Measurements from ENCODE around the gene C1orf159. TPM values are rescaled to one million over a fixed set of nuclear protein-coding genes. Genes with fewer than 3 reads are reported as not detected.

Gene C1orf159
- polyA plus RNA-seq, 1 donor from 2014 or later = 31.5 TPM

DNA sequence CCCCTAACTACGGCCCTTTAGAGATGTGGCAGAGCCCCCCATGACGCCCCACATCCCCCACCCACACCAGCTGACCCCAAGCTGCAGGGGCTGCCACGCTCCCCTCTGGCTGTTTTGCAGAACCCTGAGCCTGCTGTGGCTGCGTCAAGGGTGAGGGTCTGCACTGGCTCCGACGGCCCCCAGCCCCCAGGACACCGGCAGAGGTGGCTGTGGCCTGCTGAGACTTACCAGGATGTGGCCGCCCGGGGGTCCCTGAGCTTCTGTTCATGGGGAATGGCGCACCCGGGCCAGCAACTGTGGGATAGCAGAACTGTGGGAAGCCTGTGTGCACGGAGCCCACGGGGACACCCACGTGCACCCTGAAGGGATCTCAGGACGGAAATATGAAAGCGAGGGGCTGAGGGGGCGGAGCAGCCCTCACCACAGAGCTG is 29.0 kb downstream of the C1orf159 start:
- H4K20me1 ChIP-seq (ENCODE audit: insufficient read depth) = no peaks in the 10 kb centered on the region
- no peak overlapping the region for H3K27ac ChIP-seq (ENCODE audit: low read length)
- H3K9ac ChIP-seq (ENCODE audit: low read length) = no peak overlapping the region
- H3K9me2 ChIP-seq (ENCODE audit: insufficient read depth, low read length) = no peaks in the 10 kb centered on the region
- no peaks in the 10 kb centered on the region for H3K79me2 ChIP-seq (replicated peaks; ENCODE audit: insufficient read depth, low read length)
- H3K9me3 ChIP-seq (ENCODE audit: low read length) = no peaks in the 10 kb centered on the region
- TF ChIP-seq SMC3 (conservative IDR thresholded peaks at IDR 0.05; ENCODE audit: poor library complexity) (no peak), CTCF (IDR thresholded peaks at IDR 0.05; ENCODE audit: poor library complexity, severe bottlenecking) (no peak), POLR2AphosphoS5 (IDR thresholded peaks at IDR 0.05) (no peak), EP300 (conservative IDR thresholded peaks at IDR 0.05; ENCODE audit: poor library complexity, severe bottlenecking) (no peak), TAF1 (IDR thresholded peaks at IDR 0.05; ENCODE audit: low read depth) (no peak), RAD21 (conservative IDR thresholded peaks at IDR 0.05) (no peak), MXI1 (conservative IDR thresholded peaks at IDR 0.05; ENCODE audit: poor library complexity, severe bottlenecking) (no peak), EZH2 (IDR thresholded peaks at IDR 0.05; ENCODE audit: borderline replicate concordance, insufficient read depth, low read length, poor library complexity, severe bottlenecking) (no peak)
- TF ChIP-seq, protein P1, sequence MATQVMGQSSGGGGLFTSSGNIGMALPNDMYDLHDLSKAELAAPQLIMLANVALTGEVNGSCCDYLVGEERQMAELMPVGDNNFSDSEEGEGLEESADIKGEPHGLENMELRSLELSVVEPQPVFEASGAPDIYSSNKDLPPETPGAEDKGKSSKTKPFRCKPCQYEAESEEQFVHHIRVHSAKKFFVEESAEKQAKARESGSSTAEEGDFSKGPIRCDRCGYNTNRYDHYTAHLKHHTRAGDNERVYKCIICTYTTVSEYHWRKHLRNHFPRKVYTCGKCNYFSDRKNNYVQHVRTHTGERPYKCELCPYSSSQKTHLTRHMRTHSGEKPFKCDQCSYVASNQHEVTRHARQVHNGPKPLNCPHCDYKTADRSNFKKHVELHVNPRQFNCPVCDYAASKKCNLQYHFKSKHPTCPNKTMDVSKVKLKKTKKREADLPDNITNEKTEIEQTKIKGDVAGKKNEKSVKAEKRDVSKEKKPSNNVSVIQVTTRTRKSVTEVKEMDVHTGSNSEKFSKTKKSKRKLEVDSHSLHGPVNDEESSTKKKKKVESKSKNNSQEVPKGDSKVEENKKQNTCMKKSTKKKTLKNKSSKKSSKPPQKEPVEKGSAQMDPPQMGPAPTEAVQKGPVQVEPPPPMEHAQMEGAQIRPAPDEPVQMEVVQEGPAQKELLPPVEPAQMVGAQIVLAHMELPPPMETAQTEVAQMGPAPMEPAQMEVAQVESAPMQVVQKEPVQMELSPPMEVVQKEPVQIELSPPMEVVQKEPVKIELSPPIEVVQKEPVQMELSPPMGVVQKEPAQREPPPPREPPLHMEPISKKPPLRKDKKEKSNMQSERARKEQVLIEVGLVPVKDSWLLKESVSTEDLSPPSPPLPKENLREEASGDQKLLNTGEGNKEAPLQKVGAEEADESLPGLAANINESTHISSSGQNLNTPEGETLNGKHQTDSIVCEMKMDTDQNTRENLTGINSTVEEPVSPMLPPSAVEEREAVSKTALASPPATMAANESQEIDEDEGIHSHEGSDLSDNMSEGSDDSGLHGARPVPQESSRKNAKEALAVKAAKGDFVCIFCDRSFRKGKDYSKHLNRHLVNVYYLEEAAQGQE (IDR thresholded peaks at IDR 0.05; ENCODE audit: borderline replicate concordance) = no peak
- no peaks in the 10 kb centered on the region for H3F3A ChIP-seq (ENCODE audit: insufficient read depth, low read length, poor library complexity, severe bottlenecking)
- no peak overlapping the region for H3K4me3 ChIP-seq (ENCODE audit: low read length)
- H2AFZ ChIP-seq (ENCODE audit: low read depth, low read length) = no peak overlapping the region
- H3K4me2 ChIP-seq (ENCODE audit: low read length) = no peak overlapping the region
- no peaks in the 10 kb centered on the region for H3K27me3 ChIP-seq (ENCODE audit: insufficient read depth, low read depth, low read length)
- H3K36me3 ChIP-seq (ENCODE audit: insufficient read depth, low read length) = no peaks in the 10 kb centered on the region

GRCh38 chr1:1085911-1086841 is 29.7 kb downstream of the C1orf159 start:
- Histone ChIP-seq H3K27me3 (ENCODE audit: insufficient read depth, low read depth, low read length) (no peaks in the 10 kb centered on the region), H4K20me1 (ENCODE audit: insufficient read depth) (no peaks in the 10 kb centered on the region), H3F3A (ENCODE audit: insufficient read depth, low read length, poor library complexity, severe bottlenecking) (no peaks in the 10 kb centered on the region), H3K79me2 (replicated peaks; ENCODE audit: insufficient read depth, low read length) (no peaks in the 10 kb centered on the region), H3K36me3 (ENCODE audit: insufficient read depth, low read length) (no peaks in the 10 kb centered on the region), H3K9ac (ENCODE audit: low read length) (no peak overlapping the region), H3K4me2 (ENCODE audit: low read length) (no peak overlapping the region), H2AFZ (ENCODE audit: low read depth, low read length) (no peak overlapping the region), H3K4me3 (ENCODE audit: low read length) (no peak overlapping the region), H3K9me2 (ENCODE audit: insufficient read depth, low read length) (no peaks in the 10 kb centered on the region), H3K27ac (ENCODE audit: low read length) (no peak overlapping the region), H3K9me3 (ENCODE audit: low read length) (no peaks in the 10 kb centered on the region)
- TF ChIP-seq CTCF (IDR thresholded peaks at IDR 0.05; ENCODE audit: poor library complexity, severe bottlenecking) (no peak), RAD21 (conservative IDR thresholded peaks at IDR 0.05) (no peak), POLR2AphosphoS5 (IDR thresholded peaks at IDR 0.05) (no peak), SMC3 (conservative IDR thresholded peaks at IDR 0.05; ENCODE audit: poor library complexity) (no peak), EP300 (conservative IDR thresholded peaks at IDR 0.05; ENCODE audit: poor library complexity, severe bottlenecking) (no peak), TAF1 (IDR thresholded peaks at IDR 0.05; ENCODE audit: low read depth) (no peak), MXI1 (conservative IDR thresholded peaks at IDR 0.05; ENCODE audit: poor library complexity, severe bottlenecking) (no peak), EZH2 (IDR thresholded peaks at IDR 0.05; ENCODE audit: borderline replicate concordance, insufficient read depth, low read length, poor library complexity, severe bottlenecking) (no peak)
- TF ChIP-seq, protein P1 (IDR thresholded peaks at IDR 0.05; ENCODE audit: borderline replicate concordance) = no peak

Data from neural cell (in vitro differentiated cells).